ENCODE results near the gene ABHD13. TPM values are rescaled to one million over a fixed set of nuclear protein-coding genes. Genes with fewer than 3 reads are reported as not detected.
A peak's percentile ranks its signal among the peaks of the same experiment; 100 is the strongest.

Gene ABHD13
- polyA plus RNA-seq, 3 donors, result 6.8 to 20.7 (median 18.6) TPM

DNA sequence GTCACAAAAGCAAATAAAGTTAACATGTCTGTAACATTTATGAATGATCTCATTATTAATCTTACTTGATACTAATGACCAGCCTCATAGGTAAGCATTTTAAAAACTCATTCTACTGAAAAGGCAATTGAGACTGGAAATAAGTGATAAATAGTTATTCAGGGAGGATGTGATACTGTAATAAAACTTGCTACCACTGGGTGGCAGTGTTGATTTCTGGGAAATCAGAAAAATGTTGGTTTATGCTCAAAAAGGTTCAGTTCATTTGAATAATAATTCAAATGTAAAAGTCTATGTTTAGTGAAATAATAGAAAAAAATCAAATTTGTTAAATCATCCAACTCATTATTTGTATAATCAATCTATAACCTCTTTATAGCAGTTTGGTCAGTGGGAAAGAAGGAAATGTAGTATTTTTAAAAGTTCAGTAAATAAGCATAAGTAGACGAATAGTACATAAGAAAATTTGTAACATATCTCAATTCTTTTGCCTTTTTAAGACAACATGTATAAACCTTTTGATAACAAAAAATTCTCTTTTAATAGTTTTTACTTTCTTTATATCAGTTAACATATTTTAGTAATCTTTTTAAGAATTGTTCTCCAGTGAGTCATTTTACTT lies 9.6 kb downstream of the ABHD13 start:
- Mint-ChIP-seq H3K27me3 (ENCODE audit: low read depth in 3 of 3) (no peaks in the 10 kb centered on the region), H3K9me3 (no peaks in the 10 kb centered on the region), H3K27ac (peak overlapping the region in 1 of 7 donors; percentile 25), H3K4me1 (peaks cover 9% of the 10 kb centered on the region), H3K36me3 (peaks cover 13 to 19% of the 10 kb centered on the region in 2 donors), H3K4me3 (no peak overlapping the region)
- H3K79me2 ChIP-seq (ENCODE audit: insufficient read depth, low read length), result peaks cover 84% of the 10 kb centered on the region
- H3K4me2 ChIP-seq (replicated peaks; ENCODE audit: extremely low read depth, low read length, poor library complexity, severe bottlenecking), result no peak overlapping the region
- no peak overlapping the region for H3K4me3 ChIP-seq (replicated peaks in 1 of 3; ENCODE audit: low read depth in 2 of 3, low read length in 3 of 3)
- no peaks in the 10 kb centered on the region for H3K27me3 ChIP-seq (ENCODE audit: control insufficient read depth in 2 of 2, insufficient read depth in 2 of 2, low read length in 2 of 2)
- peak; percentile 38 to 53 (median 46) for DNase-seq
- TF ChIP-seq, protein P1, sequence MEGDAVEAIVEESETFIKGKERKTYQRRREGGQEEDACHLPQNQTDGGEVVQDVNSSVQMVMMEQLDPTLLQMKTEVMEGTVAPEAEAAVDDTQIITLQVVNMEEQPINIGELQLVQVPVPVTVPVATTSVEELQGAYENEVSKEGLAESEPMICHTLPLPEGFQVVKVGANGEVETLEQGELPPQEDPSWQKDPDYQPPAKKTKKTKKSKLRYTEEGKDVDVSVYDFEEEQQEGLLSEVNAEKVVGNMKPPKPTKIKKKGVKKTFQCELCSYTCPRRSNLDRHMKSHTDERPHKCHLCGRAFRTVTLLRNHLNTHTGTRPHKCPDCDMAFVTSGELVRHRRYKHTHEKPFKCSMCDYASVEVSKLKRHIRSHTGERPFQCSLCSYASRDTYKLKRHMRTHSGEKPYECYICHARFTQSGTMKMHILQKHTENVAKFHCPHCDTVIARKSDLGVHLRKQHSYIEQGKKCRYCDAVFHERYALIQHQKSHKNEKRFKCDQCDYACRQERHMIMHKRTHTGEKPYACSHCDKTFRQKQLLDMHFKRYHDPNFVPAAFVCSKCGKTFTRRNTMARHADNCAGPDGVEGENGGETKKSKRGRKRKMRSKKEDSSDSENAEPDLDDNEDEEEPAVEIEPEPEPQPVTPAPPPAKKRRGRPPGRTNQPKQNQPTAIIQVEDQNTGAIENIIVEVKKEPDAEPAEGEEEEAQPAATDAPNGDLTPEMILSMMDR (IDR thresholded peaks at IDR 0.05), result peak; percentile 90
- H4K20me1 ChIP-seq (ENCODE audit: insufficient read depth, low read length), result peaks cover 39% of the 10 kb centered on the region
- H2AFZ ChIP-seq (ENCODE audit: insufficient read depth, low read depth, low read length, poor library complexity, severe bottlenecking), result no peak overlapping the region
- peaks cover 10 to 23% of the 10 kb centered on the region in 2 donors for H3K36me3 ChIP-seq (replicated peaks in 1 of 2; ENCODE audit: control insufficient read depth in 1 of 2, insufficient read depth in 2 of 2, low read length in 2 of 2)
- no peaks in the 10 kb centered on the region for H3K9me3 ChIP-seq (replicated peaks in 1 of 2; ENCODE audit: control insufficient read depth in 1 of 2, insufficient read depth in 1 of 2, low read length in 2 of 2)
- intact Hi-C loops (cut with micrococcal nuclease), result loop anchor here in 1 of 2 donors (10.0 kb wide), 2 partner anchors 97 to 277 kb away; no protein-coding TSS in a partner anchor
- no peaks in the 10 kb centered on the region for H3K4me1 ChIP-seq (ENCODE audit: control insufficient read depth in 1 of 2, insufficient read depth in 2 of 2, low read length in 2 of 2)
- H3K27ac ChIP-seq (ENCODE audit: low read depth in 1 of 2, low read length in 2 of 2), result no peak overlapping the region
- no peak overlapping the region for H3K9ac ChIP-seq (ENCODE audit: insufficient read depth, low read length, poor library complexity, severe bottlenecking)
- no CpG with 5 or more reads among the region's 1 CpG for WGBS (ENCODE audit: insufficient coverage)

GRCh38 chr13:108230377-108230776 lies 12.2 kb downstream of the ABHD13 start:
- H3K36me3 ChIP-seq (replicated peaks in 1 of 2; ENCODE audit: control insufficient read depth in 1 of 2, insufficient read depth in 2 of 2, low read length in 2 of 2), result peaks cover 10 to 29% of the 10 kb centered on the region in 2 donors
- H3K9me3 ChIP-seq (replicated peaks in 1 of 2; ENCODE audit: control insufficient read depth in 1 of 2, insufficient read depth in 1 of 2, low read length in 2 of 2), result no peaks in the 10 kb centered on the region
- peaks cover 66% of the 10 kb centered on the region for H3K79me2 ChIP-seq (ENCODE audit: insufficient read depth, low read length)
- no peak for DNase-seq
- no peak overlapping the region for H3K4me2 ChIP-seq (replicated peaks; ENCODE audit: extremely low read depth, low read length, poor library complexity, severe bottlenecking)
- H3K4me3 ChIP-seq (replicated peaks in 1 of 3; ENCODE audit: low read depth in 2 of 3, low read length in 3 of 3), result no peak overlapping the region
- peak overlapping the region in 1 of 7 donors; percentile 20 for H3K27ac Mint-ChIP-seq
- no peaks in the 10 kb centered on the region for H3K27me3 Mint-ChIP-seq (ENCODE audit: low read depth in 3 of 3)
- no peaks in the 10 kb centered on the region for H3K9me3 Mint-ChIP-seq
- H2AFZ ChIP-seq (ENCODE audit: insufficient read depth, low read depth, low read length, poor library complexity, severe bottlenecking), result no peak overlapping the region
- TF ChIP-seq, protein P1 (IDR thresholded peaks at IDR 0.05), result no peak
- peaks cover 23 to 24% of the 10 kb centered on the region in 2 donors for H3K36me3 Mint-ChIP-seq
- H4K20me1 ChIP-seq (ENCODE audit: insufficient read depth, low read length), result peaks cover 20% of the 10 kb centered on the region
- no peak overlapping the region for H3K27ac ChIP-seq (ENCODE audit: low read depth in 1 of 2, low read length in 2 of 2)
- H3K4me1 Mint-ChIP-seq, result peaks cover 2% of the 10 kb centered on the region
- no peak overlapping the region for H3K4me3 Mint-ChIP-seq
- intact Hi-C loops (cut with micrococcal nuclease), result no loop called here
- H3K27me3 ChIP-seq (ENCODE audit: control insufficient read depth in 2 of 2, insufficient read depth in 2 of 2, low read length in 2 of 2), result no peaks in the 10 kb centered on the region
- no peaks in the 10 kb centered on the region for H3K4me1 ChIP-seq (ENCODE audit: control insufficient read depth in 1 of 2, insufficient read depth in 2 of 2, low read length in 2 of 2)
- H3K9ac ChIP-seq (ENCODE audit: insufficient read depth, low read length, poor library complexity, severe bottlenecking), result no peak overlapping the region

All from CD14-positive monocyte (primary cell).